Transverse colon (tissue), 4 donors: ENCODE results near the gene CACNA2D4. TPM values are rescaled to one million over a fixed set of nuclear protein-coding genes. Genes with fewer than 3 reads are reported as not detected.

ENCODE experiments used
- DNase-seq: peaks from one replicate; pipeline ENCODE4 v3.0.0-alpha.2; 2019
- H3K27ac ChIP-seq, 4 donors: fragments of 200-600 bp; sonication (generic); 2 replicates each; pipeline ENCODE4 v1.5.1; 2016 to 2018; ENCODE audit warnings: inconsistent platforms in 4 of 4
- H3K27me3 ChIP-seq: fragments of 200-600 bp; sonication (generic); 2 replicates; pipeline ENCODE4 v1.5.1; 2017; ENCODE audit warnings: inconsistent platforms
- H3K36me3 ChIP-seq, 4 donors: fragments of 200-600 bp; sonication (generic); 2 replicates each; pipeline ENCODE4 v1.5.1; 2017 to 2019; ENCODE audit warnings: inconsistent platforms in 4 of 4
- H3K4me1 ChIP-seq, 4 donors: fragments of 200-600 bp; sonication (generic); 2 replicates each; pipeline ENCODE4 v1.5.1; 2017 to 2020; ENCODE audit warnings: inconsistent platforms in 4 of 4
- H3K4me3 ChIP-seq, 4 donors: fragments of 200-600 bp; sonication (generic); 1 replicate in 1 of 4; 2 replicates in 3 of 4; pipeline versions ENCODE4 v1.5.1 to v1.6.1; 2017 to 2019; ENCODE audit warnings: inconsistent platforms in 4 of 4
- H3K9me3 ChIP-seq, 2 donors: fragments of 200-600 bp; sonication (generic); 2 replicates each; pipeline ENCODE4 v1.5.1; 2017 to 2019; ENCODE audit warnings: inconsistent platforms in 2 of 2
- CTCF ChIP-seq, 5 experiments: fragments of 200-600 bp in 3 of 5; fragments of 450-650 bp in 2 of 5; sonication (generic) in 3 of 5; IDR thresholded peaks; 1 replicate in 2 of 5; 2 replicates in 3 of 5; pipeline ENCODE4 v1.5.1; 2016 to 2017; ENCODE audit warnings: antibody characterized with exemption in 5 of 5, inconsistent platforms in 3 of 5, mild to moderate bottlenecking in 2 of 5, moderate library complexity in 1 of 5
- EP300 ChIP-seq: sonication (generic); formaldehyde crosslinking; IDR thresholded peaks from one replicate; pipeline ENCODE4 v1.6.1; 2017; ENCODE audit warnings: antibody characterized with exemption, low read depth
- POLR2A ChIP-seq: fragments of 450-650 bp; IDR thresholded peaks from one replicate; pipeline ENCODE4 v1.6.1; 2016; ENCODE audit warnings: antibody characterized with exemption, mild to moderate bottlenecking, moderate library complexity
- POLR2AphosphoS5 ChIP-seq, 3 donors: sonication (generic); formaldehyde crosslinking; IDR thresholded peaks; one replicate each; pipeline ENCODE4 v1.6.1; 2016; ENCODE audit warnings: antibody characterized with exemption in 3 of 3
- WGBS, 2 donors: methylation state at CpG; one replicate each; pipeline ENCODE4 v1.1.5; 2018; ENCODE audit warnings: low coverage in 1 of 2; 5-methylcytosine and 5-hydroxymethylcytosine counted together
- in situ Hi-C, 4 donors: fragments of 200-750 bp; cut with MboI; loops; one replicate each; pipeline versions ENCODE4 v1.15.0 to v1.15.1; 2017; ENCODE audit warnings: low sequenced_read_pairs in 3 of 4, low pct_ligation_motif_present in 1 of 4, low pct_unique_long_range_greater_than_20kb in 1 of 4
- intact Hi-C: fragments of 100-400 bp; cut with DNase I; formaldehyde crosslinking; loops from one replicate; pipeline ENCODE4 v1.15.1; 2023; ENCODE audit warnings: low total_unique reads
- total RNA-seq, 4 donors: library from RNA; depleted of rRNA; stranded (reverse); fragments of >200 nt; gene quantifications; one replicate each; pipeline ENCODE4 v1.1.0, GENCODE V29; 2016

CACNA2D4 gene
- total RNA-seq, 4 donors from 2014 or later: 6.5 to 22.8 (median 7.2) TPM; not detected in 1

GRCh38 chr12:1926251-1926657, 7.8 kb upstream of the CACNA2D4 start:
- no peak for TF ChIP-seq EP300
- TF ChIP-seq POLR2AphosphoS5 (IDR thresholded peaks at IDR 0.05): no peak
- TF ChIP-seq CTCF (IDR thresholded peaks at IDR 0.05): no peak
- no peak for TF ChIP-seq POLR2A
- Histone ChIP-seq H3K4me1 (peaks cover 0 to 7% (median 5%) of the 10 kb centered on the region in 4 donors), H3K4me3 (no peak overlapping the region), H3K27me3 (peaks cover 3% of the 10 kb centered on the region), H3K36me3 (no peaks in the 10 kb centered on the region), H3K9me3 (no peaks in the 10 kb centered on the region), H3K27ac (no peak overlapping the region)
- DNase-seq: no peak
- WGBS, 2 donors: 83 to 86% methylated on average over 1 to 7 of the region's 7 CpGs
- intact Hi-C loops: no loop called here
- in situ Hi-C loops: no loop called here

DNA sequence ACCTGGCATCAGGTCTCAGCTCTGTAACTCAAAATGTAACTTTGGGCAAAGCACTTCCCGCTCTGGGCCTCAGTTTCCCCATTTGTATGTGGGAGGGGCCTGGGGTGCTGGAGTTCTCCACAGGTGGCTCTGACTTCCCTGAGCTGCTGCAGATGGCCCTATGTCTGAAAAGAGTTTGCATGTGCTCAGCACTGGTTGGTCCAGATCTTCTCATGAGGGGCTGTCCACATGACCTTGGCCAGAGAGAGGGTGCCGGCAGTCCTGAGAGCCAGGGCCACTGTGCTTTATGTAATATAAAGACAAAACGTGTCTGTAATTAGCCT, 7.2 kb upstream of the CACNA2D4 start:
- DNase-seq: no peak
- intact Hi-C loops: no loop called here
- 67 to 83% methylated on average over 1 to 3 of the region's 3 CpGs for WGBS, 2 donors

GRCh38 chr12:1924996-1925683, 6.7 kb upstream of the CACNA2D4 start:
- no peak overlapping the region for H3K4me3 ChIP-seq
- in situ Hi-C loops (no loop called here), intact Hi-C loops (no loop called here)
- H3K27ac ChIP-seq: peak overlapping the region in 2 of 4 donors; percentile 34 to 41
- no peak for DNase-seq
- no peaks in the 10 kb centered on the region for H3K9me3 ChIP-seq
- H3K27me3 ChIP-seq: peaks cover 3% of the 10 kb centered on the region
- TF ChIP-seq POLR2AphosphoS5 (IDR thresholded peaks at IDR 0.05) (no peak), POLR2A (no peak), CTCF (IDR thresholded peaks at IDR 0.05) (no peak)
- 61% methylated on average over 7 of the region's 7 CpGs; no CpG with 5 or more reads in 1 of the 2 donors for WGBS, 2 donors
- no peaks in the 10 kb centered on the region for H3K36me3 ChIP-seq
- peaks cover 0 to 7% (median 5%) of the 10 kb centered on the region in 4 donors for H3K4me1 ChIP-seq

More for the DNA sequence above, 7.2 kb upstream of the CACNA2D4 start:
- in situ Hi-C loops: no loop called here
- no peak for TF ChIP-seq EP300
- no peaks in the 10 kb centered on the region for H3K9me3 ChIP-seq
- peaks cover 3% of the 10 kb centered on the region for H3K27me3 ChIP-seq
- H3K4me1 ChIP-seq: peaks cover 0 to 7% (median 5%) of the 10 kb centered on the region in 4 donors
- H3K4me3 ChIP-seq: no peak overlapping the region
- H3K27ac ChIP-seq: peak overlapping the region in 1 of 4 donors; percentile 41
- no peaks in the 10 kb centered on the region for H3K36me3 ChIP-seq

- intact Hi-C loops (no loop called here), in situ Hi-C loops (no loop called here)
- H3K4me3 ChIP-seq: no peak overlapping the region
- no peak overlapping the region for H3K27ac ChIP-seq
- no peak for DNase-seq
- no peak for TF ChIP-seq POLR2AphosphoS5 (IDR thresholded peaks at IDR 0.05)
- TF ChIP-seq POLR2A: no peak
- no peak for TF ChIP-seq CTCF (IDR thresholded peaks at IDR 0.05)
- TF ChIP-seq EP300: no peak
- no peaks in the 10 kb centered on the region for H3K36me3 ChIP-seq
- peaks cover 0 to 7% (median 5%) of the 10 kb centered on the region in 4 donors for H3K4me1 ChIP-seq
- WGBS, 2 donors: 80 to 82% methylated on average over 1 to 12 of the region's 12 CpGs
- peaks cover 3% of the 10 kb centered on the region for H3K27me3 ChIP-seq
- H3K9me3 ChIP-seq: no peaks in the 10 kb centered on the region
These were observed 4.5 kb upstream of the CACNA2D4 start for GRCh38 chr12:1922985-1923384.
